H1 (cell line): ENCODE results near the gene SLAIN2. TPM values are rescaled to one million over a fixed set of nuclear protein-coding genes. Genes with fewer than 3 reads are reported as not detected.

Experiments used
- CTCF ChIA-PET: fragments of 300-600 bp; sonication (Branson Sonifier 250); formaldehyde crosslinking; loops from one replicate; lab custom pipeline; 2021; ENCODE audit not compliant: partially characterized antibody; lab: Charles Lee
- POLR2A ChIA-PET: fragments of 300-600 bp; sonication (Branson Sonifier 250); formaldehyde crosslinking; loops from one replicate; lab custom pipeline; 2021; ENCODE audit warnings: inconsistent platforms; ENCODE audit not compliant: partially characterized antibody; lab: Charles Lee
- DNase-seq, 2 experiments: peaks; one replicate each; pipeline versions ENCODE4 v3.0.0 to v3.0.0-alpha.2; 2010 to 2022; ENCODE audit warnings: low spot score in 2 of 2, low read depth in 1 of 2, mixed read lengths in 1 of 2
- FAIRE-seq: peaks from 2 replicates; lab custom pipeline; 2011; peaks lifted over from hg19 to GRCh38; lab: Jason Lieb, UNC
- H2AFZ ChIP-seq: 2 replicates; pipeline ENCODE4 v1.8.1; 2012; ENCODE audit warnings: low read length, inconsistent platforms
- H2AK5ac ChIP-seq: 2 replicates; pipeline ENCODE4 v1.6.1; 2013; ENCODE audit warnings: low read depth, low read length
- H2BK120ac ChIP-seq: replicated peaks from 2 replicates; pipeline ENCODE3; 2013; ENCODE audit warnings: low read depth, low read length, inconsistent platforms
- H2BK12ac ChIP-seq: 2 replicates; pipeline ENCODE4 v1.6.1; 2013; ENCODE audit warnings: low read depth, low read length
- H2BK15ac ChIP-seq: 2 replicates; pipeline ENCODE4 v1.6.1; 2013; ENCODE audit warnings: low read length
- H2BK20ac ChIP-seq: 2 replicates; pipeline ENCODE4 v1.6.1; 2013; ENCODE audit warnings: low read length
- H2BK5ac ChIP-seq: 2 replicates; pipeline ENCODE4 v1.6.1; 2013; ENCODE audit warnings: low read depth, low read length
- H3K14ac ChIP-seq: 2 replicates; pipeline ENCODE4 v1.6.1; 2013; ENCODE audit warnings: inconsistent platforms; ENCODE audit not compliant: insufficient read length
- H3K18ac ChIP-seq: 2 replicates; pipeline ENCODE4 v1.6.1; 2013; ENCODE audit warnings: low read length; ENCODE audit errors: extremely low read depth
- H3K23ac ChIP-seq: 2 replicates; pipeline ENCODE4 v1.6.1; 2013; ENCODE audit warnings: inconsistent platforms; ENCODE audit not compliant: insufficient read length
- H3K23me2 ChIP-seq: 2 replicates; pipeline ENCODE4 v1.6.1; 2013; ENCODE audit warnings: low read depth, low read length
- H3K27ac ChIP-seq: 2 replicates; pipeline ENCODE4 v1.6.1; 2011; ENCODE audit warnings: low read depth, low read length, inconsistent platforms
- H3K27me3 ChIP-seq, 4 experiments: replicated peaks in 1 of 4; 1 replicate in 1 of 4; 2 replicates in 3 of 4; pipeline versions ENCODE4 v1.6.1 to v1.8.1; 2011 to 2013; ENCODE audit warnings: low read length in 3 of 4, mild to moderate bottlenecking in 3 of 4, inconsistent platforms in 2 of 4, mixed read lengths in 2 of 4, moderate library complexity in 1 of 4; ENCODE audit not compliant: control insufficient read depth in 3 of 4, insufficient read depth in 3 of 4; ENCODE audit errors: extremely low read depth in 1 of 4
- H3K36me3 ChIP-seq, 4 experiments: 2 replicates each; pipeline versions ENCODE4 v1.6.1 to v1.8.1; 2011 to 2013; ENCODE audit warnings: mild to moderate bottlenecking in 4 of 4, low read length in 3 of 4, moderate library complexity in 2 of 4, control low read depth in 1 of 4, inconsistent platforms in 1 of 4; ENCODE audit not compliant: insufficient read depth in 4 of 4, control insufficient read depth in 2 of 4
- H3K4ac ChIP-seq: replicated peaks from 2 replicates; pipeline ENCODE3; 2013; ENCODE audit warnings: low read length, low read depth, mixed read lengths, inconsistent platforms; ENCODE audit not compliant: insufficient read length
- H3K4me1 ChIP-seq, 4 experiments: replicated peaks in 1 of 4; 1 replicate in 1 of 4; 2 replicates in 3 of 4; pipeline versions ENCODE4 v1.6.1 to v1.8.1; 2011 to 2013; ENCODE audit warnings: low read length in 3 of 4, inconsistent platforms in 2 of 4, mixed read lengths in 1 of 4; ENCODE audit not compliant: insufficient read depth in 4 of 4, control insufficient read depth in 3 of 4
- H3K4me2 ChIP-seq, 2 experiments: 2 replicates each; pipeline versions ENCODE4 v1.6.1 to v1.8.1; 2011 to 2013; ENCODE audit warnings: low read depth in 2 of 2, low read length in 2 of 2, control low read depth in 1 of 2, inconsistent platforms in 1 of 2, mild to moderate bottlenecking in 1 of 2; ENCODE audit not compliant: insufficient read depth in 1 of 2
- H3K4me3 ChIP-seq, 4 experiments: fragments of 200-600, 300-600 bp in 1 of 4; sonication (generic), shearing (Covaris generic), sonication (Bioruptor Twin) in 1 of 4; 2 replicates each; pipeline versions ENCODE4 v1.5.1 to v1.8.1; 2011 to 2016; ENCODE audit warnings: low read length in 4 of 4, low read depth in 3 of 4, control low read depth in 2 of 4, inconsistent platforms in 2 of 4, mild to moderate bottlenecking in 2 of 4, mixed read lengths in 1 of 4, moderate library complexity in 1 of 4; ENCODE audit not compliant: insufficient read depth in 2 of 4; ENCODE audit errors: extremely low read depth in 1 of 4
- H3K56ac ChIP-seq: replicated peaks from 2 replicates; pipeline ENCODE3; 2013; ENCODE audit warnings: low read depth, mild to moderate bottlenecking, mixed read lengths, low read length, inconsistent platforms; ENCODE audit not compliant: insufficient read length
- H3K79me1 ChIP-seq: 2 replicates; pipeline ENCODE4 v1.6.1; 2013; ENCODE audit warnings: low read depth, low read length, control low read depth
- H3K79me2 ChIP-seq, 2 experiments: 2 replicates each; pipeline versions ENCODE4 v1.6.1 to v1.8.1; 2012 to 2013; ENCODE audit warnings: low read length in 2 of 2, mild to moderate bottlenecking in 2 of 2, inconsistent platforms in 1 of 2; ENCODE audit not compliant: insufficient read depth in 2 of 2, control insufficient read depth in 1 of 2
- H3K9ac ChIP-seq, 4 experiments: replicated peaks in 1 of 4; 1 replicate in 1 of 4; 2 replicates in 3 of 4; pipeline versions ENCODE4 v1.6.1 to v1.8.1; 2011 to 2013; ENCODE audit warnings: low read depth in 3 of 4, low read length in 3 of 4, control low read depth in 2 of 4, mild to moderate bottlenecking in 2 of 4, moderate library complexity in 2 of 4, inconsistent platforms in 1 of 4; ENCODE audit errors: extremely low read depth in 1 of 4
- H3K9me3 ChIP-seq, 2 experiments: 2 replicates each; pipeline versions ENCODE4 v1.6.1 to v1.8.1; 2012 to 2013; ENCODE audit warnings: mild to moderate bottlenecking in 2 of 2, moderate library complexity in 2 of 2, control low read depth in 1 of 2, inconsistent platforms in 1 of 2, low read depth in 1 of 2, low read length in 1 of 2, mixed read lengths in 1 of 2; ENCODE audit not compliant: insufficient read depth in 2 of 2
- H4K20me1 ChIP-seq, 2 experiments: replicated peaks in 1 of 2; 2 replicates each; pipeline versions ENCODE3 to v1.8.1; 2011 to 2013; ENCODE audit warnings: inconsistent platforms in 2 of 2, low read length in 2 of 2, mild to moderate bottlenecking in 1 of 2; ENCODE audit not compliant: insufficient read depth in 2 of 2, control insufficient read depth in 1 of 2
- H4K5ac ChIP-seq: 2 replicates; pipeline ENCODE4 v1.6.1; 2013; ENCODE audit warnings: low read length, low read depth, mixed read lengths, inconsistent platforms; ENCODE audit not compliant: insufficient read length
- H4K8ac ChIP-seq: 2 replicates; pipeline ENCODE4 v1.8.0; 2013; ENCODE audit warnings: mild to moderate bottlenecking, moderate library complexity, low read length, inconsistent platforms; ENCODE audit not compliant: insufficient read depth; ENCODE audit errors: extremely low read depth
- H4K91ac ChIP-seq: replicated peaks from 2 replicates; pipeline ENCODE3; 2013; ENCODE audit warnings: low read length, mixed read lengths, inconsistent platforms; ENCODE audit not compliant: insufficient read length
- ASH2L ChIP-seq: fragments of 200-600, 300-600 bp; sonication (generic); IDR thresholded peaks from one replicate; pipeline ENCODE4 v1.7.1; 2017; ENCODE audit warnings: low read length
- CBX5 ChIP-seq: fragments of 300-800, 300-1000 bp; sonication (generic); IDR thresholded peaks from 2 replicates; pipeline ENCODE4 v1.7.1; 2016; ENCODE audit warnings: antibody characterized with exemption, low read length, low read depth
- EGR1 ChIP-seq: IDR thresholded peaks from 2 replicates; pipeline ENCODE4 v1.6.1; 2011; ENCODE audit warnings: low read depth, low read length, borderline replicate concordance
- JUND ChIP-seq: IDR thresholded peaks from 2 replicates; pipeline ENCODE4 v1.6.1; 2011; ENCODE audit warnings: mild to moderate bottlenecking, improper control_type of control experiment, low read length
- SAP30 ChIP-seq: fragments of 300-600 bp; sonication (generic); IDR thresholded peaks from 2 replicates; pipeline ENCODE4 v1.7.1; 2012; ENCODE audit warnings: low read length, moderate library complexity, mild to moderate bottlenecking, inconsistent platforms; ENCODE audit not compliant: insufficient read depth, insufficient replicate concordance
- SP2 ChIP-seq: IDR thresholded peaks from 2 replicates; pipeline ENCODE4 v1.6.1; 2012; ENCODE audit warnings: mild to moderate bottlenecking, low read length, inconsistent platforms
- SRF ChIP-seq: IDR thresholded peaks from 2 replicates; pipeline ENCODE4 v1.6.1; 2011; ENCODE audit warnings: mild to moderate bottlenecking, low read depth, low read length, moderate library complexity
- TAF1 ChIP-seq: IDR thresholded peaks from 2 replicates; pipeline ENCODE4 v1.6.1; 2011; ENCODE audit warnings: mild to moderate bottlenecking, low read depth, low read length
- TAF7 ChIP-seq: optimal IDR thresholded peaks from 2 replicates; pipeline ENCODE3; 2011; ENCODE audit warnings: low read depth, mild to moderate bottlenecking, inconsistent platforms, low read length, moderate library complexity, borderline replicate concordance
- TBP ChIP-seq: IDR thresholded peaks from 2 replicates; pipeline ENCODE4 v1.6.1; 2011; ENCODE audit warnings: low read depth, low read length, improper control_type of control experiment
- TEAD4 ChIP-seq: IDR thresholded peaks from 2 replicates; pipeline ENCODE4 v1.6.1; 2012; ENCODE audit warnings: low read depth, low read length, inconsistent platforms, mixed read lengths
- YY1 ChIP-seq: IDR thresholded peaks from 2 replicates; pipeline ENCODE4 v1.6.1; 2011; ENCODE audit warnings: low read depth, mild to moderate bottlenecking, low read length
- WGBS, 2 experiments: shearing (Covaris generic) in 1 of 2; methylation state at CpG; one replicate each; pipeline versions ENCODE4 v1.1.6 to v1.1.7; 2013 to 2015; ENCODE audit warnings: low lambda C conversion rate in 2 of 2, mixed read lengths in 2 of 2, inconsistent platforms in 1 of 2, low coverage in 1 of 2, missing lambda C conversion rate in 1 of 2; ENCODE audit not compliant: insufficient replicate concordance in 2 of 2, insufficient coverage in 1 of 2, insufficient read length in 1 of 2; ENCODE audit errors: extremely low coverage in 1 of 2, missing lambda C conversion rate in 1 of 2; 5-methylcytosine and 5-hydroxymethylcytosine counted together
- polyA plus RNA-seq, 7 experiments: library from polyadenylated mRNA; depleted of rRNA in 3 of 7; stranded (reverse) in 5 of 7; unstranded in 2 of 7; fragments of >200 nt in 5 of 7; fragments of 200-250 nt in 2 of 7; gene quantifications; 1 replicate in 5 of 7; 2 replicates in 1 of 7; 4 replicates in 1 of 7; pipeline versions ENCODE4 v1.2.1 to v1.2.3, GENCODE V29; 2011 to 2013; ENCODE audit warnings: missing spikeins in 2 of 7, mixed read lengths in 2 of 7
- total RNA-seq: library from RNA; stranded (reverse); fragmentation: NEBNext Ultra II Directional; extraction: Animal tissue kit (Norgen Biotek cat#: 25700); gene quantifications from 2 replicates; pipeline ENCODE4 v1.2.1, GENCODE V29; 2021
- TF ChIP-seq, protein P1 (sequence below): IDR thresholded peaks from 2 replicates; pipeline ENCODE4 v1.6.1; 2012; ENCODE audit warnings: inconsistent platforms

Gene SLAIN2
- total and polyA plus RNA-seq, 2 of the 8 experiments (the other 6 are each of a cell fraction or from before 2014, with no cell fraction given), result 8.2 to 40.0 TPM

DNA sequence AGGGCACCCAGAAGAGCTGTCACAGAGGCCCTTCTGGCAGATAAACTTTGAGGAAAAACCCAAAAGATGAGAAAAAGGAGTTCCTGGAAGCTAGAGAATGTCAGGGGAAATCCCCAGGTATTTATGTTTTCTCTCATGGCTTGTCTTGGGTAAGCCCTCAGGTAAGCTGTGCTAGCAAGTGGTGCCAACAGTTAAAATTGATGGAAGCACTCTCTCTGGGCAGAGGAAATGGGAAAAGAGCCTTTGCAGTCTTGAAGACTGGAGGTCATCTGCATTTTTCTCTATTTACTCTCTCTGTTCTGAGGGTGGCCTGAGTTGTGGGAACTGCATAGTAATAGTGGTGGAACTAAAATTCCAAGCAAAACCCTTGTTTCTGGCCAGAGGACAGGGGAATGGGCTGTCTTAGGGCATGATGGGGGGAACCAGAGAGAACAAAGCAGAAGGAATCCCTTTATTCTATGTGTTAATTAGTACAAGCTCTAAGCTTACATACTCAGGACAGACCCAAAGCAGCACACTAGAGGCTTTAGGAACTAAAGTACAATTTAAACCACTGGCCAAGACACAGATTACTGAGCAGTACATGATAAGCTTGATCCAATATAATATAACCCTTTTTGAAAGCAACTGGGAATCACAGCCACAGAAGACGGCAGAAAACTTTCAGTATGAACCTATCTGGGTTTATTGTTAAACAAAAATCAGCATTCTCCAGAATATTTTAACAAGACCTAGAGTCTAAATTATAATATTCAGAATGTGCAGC, 88.6 kb downstream of the SLAIN2 start:
- Histone ChIP-seq H3K4me3 (no peak overlapping the region), H3K4me1 (peaks cover 0 to 7% (median 2%) of the 10 kb centered on the region in 4 experiments; a peak in 2 of 7 replicates), H2AK5ac (no peak overlapping the region), H3K14ac (no peak overlapping the region), H4K91ac (no peak overlapping the region), H3K79me2 (no peaks in the 10 kb centered on the region), H4K5ac (no peak overlapping the region), H3K23me2 (no peaks in the 10 kb centered on the region; the same call in 1 of the 2 replicates), H3K18ac (no peak overlapping the region), H2AFZ (no peak overlapping the region), H3K23ac (no peak overlapping the region), H2BK15ac (no peak overlapping the region), H2BK20ac (no peak overlapping the region), H3K4me2 (no peak overlapping the region), H3K9ac (no peak overlapping the region), H3K4ac (no peak overlapping the region), H3K9me3 (no peaks in the 10 kb centered on the region), H4K8ac (no peak overlapping the region), H3K79me1 (no peaks in the 10 kb centered on the region), H3K27ac (no peak overlapping the region), H2BK5ac (no peak overlapping the region), H2BK12ac (no peak overlapping the region), H2BK120ac (no peak overlapping the region), H3K56ac (no peak overlapping the region), H3K36me3 (no peaks in the 10 kb centered on the region), H3K27me3 (no peaks in the 10 kb centered on the region), H4K20me1 (no peaks in the 10 kb centered on the region)
- CTCF ChIA-PET, result interaction anchor here (0.6 to 1.1 kb wide), 5 partner anchors 8 to 398 kb away, joined by 3 read pairs; no protein-coding TSS in a partner anchor
- POLR2A ChIA-PET, result interaction anchor here (1.1 kb wide), 1 partner anchor 9 kb away, joined by 3 read pairs; no protein-coding TSS in a partner anchor
- WGBS, 2 experiments, result 87% methylated on average over 1 of the region's 1 CpG; no CpG with 5 or more reads in 1 of the 2 experiments
- FAIRE-seq, result peak; percentile 19
- DNase-seq, result no peak
- TF ChIP-seq TBP (no peak), JUND (no peak), SP2 (no peak), TAF1 (no peak), EGR1 (no peak), CBX5 (no peak), SRF (no peak), ASH2L (no peak), TAF7 (no peak), SAP30 (no peak), TEAD4 (no peak), YY1 (no peak)
- TF ChIP-seq, protein P1, sequence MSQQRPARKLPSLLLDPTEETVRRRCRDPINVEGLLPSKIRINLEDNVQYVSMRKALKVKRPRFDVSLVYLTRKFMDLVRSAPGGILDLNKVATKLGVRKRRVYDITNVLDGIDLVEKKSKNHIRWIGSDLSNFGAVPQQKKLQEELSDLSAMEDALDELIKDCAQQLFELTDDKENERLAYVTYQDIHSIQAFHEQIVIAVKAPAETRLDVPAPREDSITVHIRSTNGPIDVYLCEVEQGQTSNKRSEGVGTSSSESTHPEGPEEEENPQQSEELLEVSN, result no peak
